IPS-20b (cell line): ENCODE data around the gene RAB9A.

Experiments
- H3K27ac ChIP-seq: one replicate; pipeline ENCODE4 v1.5.1; 2013; ENCODE audit warnings: low read length
- H3K27me3 ChIP-seq: 2 replicates; pipeline ENCODE4 v1.6.1; 2013; ENCODE audit warnings: mild to moderate bottlenecking, low read length, inconsistent platforms; ENCODE audit not compliant: insufficient read depth
- H3K36me3 ChIP-seq: 2 replicates; pipeline ENCODE4 v1.6.1; 2013; ENCODE audit warnings: low read depth, mild to moderate bottlenecking, inconsistent platforms, low read length, moderate library complexity; ENCODE audit not compliant: insufficient read depth
- H3K4me1 ChIP-seq: 2 replicates; pipeline ENCODE4 v1.6.1; 2013; ENCODE audit warnings: mild to moderate bottlenecking, control low read depth, inconsistent platforms, low read length, moderate library complexity; ENCODE audit not compliant: insufficient read depth
- H3K4me3 ChIP-seq: 2 replicates; pipeline ENCODE4 v1.5.1; 2013; ENCODE audit warnings: mild to moderate bottlenecking, low read length, inconsistent platforms
- H3K9ac ChIP-seq: 2 replicates; pipeline ENCODE4 v1.6.1; 2013; ENCODE audit warnings: low read depth, mild to moderate bottlenecking, inconsistent platforms, low read length, moderate library complexity
- H3K9me3 ChIP-seq: 2 replicates; pipeline ENCODE4 v1.6.1; 2013; ENCODE audit warnings: mild to moderate bottlenecking, low read depth, low read length, inconsistent platforms; ENCODE audit not compliant: insufficient read depth

RAB9A gene

GRCh38 chrX:13754765-13755164 is 65.8 kb downstream of the RAB9A start:
- H3K4me3 ChIP-seq: no peak overlapping the region
- no peaks in the 10 kb centered on the region for H3K27me3 ChIP-seq
- H3K9me3 ChIP-seq: no peaks in the 10 kb centered on the region
- H3K36me3 ChIP-seq: peaks cover 87% of the 10 kb centered on the region
- H3K9ac ChIP-seq: no peak overlapping the region
- H3K27ac ChIP-seq: no peak overlapping the region
- H3K4me1 ChIP-seq: no peaks in the 10 kb centered on the region; the same call in 1 of the 2 replicates

- H3K27me3 ChIP-seq: no peaks in the 10 kb centered on the region
- peaks cover 88% of the 10 kb centered on the region for H3K36me3 ChIP-seq
- no peak overlapping the region for H3K27ac ChIP-seq
- H3K9me3 ChIP-seq: no peaks in the 10 kb centered on the region
- peaks cover 2% of the 10 kb centered on the region; the same call in 1 of the 2 replicates for H3K4me1 ChIP-seq
- H3K4me3 ChIP-seq: no peak overlapping the region
- H3K9ac ChIP-seq: no peak overlapping the region
These were observed 66.3 kb downstream of the RAB9A start for GRCh38 chrX:13755254-13755653.

GRCh38 chrX:13756381-13756780 is 67.5 kb downstream of the RAB9A start:
- H3K9ac ChIP-seq: no peak overlapping the region
- no peaks in the 10 kb centered on the region for H3K27me3 ChIP-seq
- H3K36me3 ChIP-seq: peaks cover 87% of the 10 kb centered on the region
- H3K4me1 ChIP-seq: peaks cover 11% of the 10 kb centered on the region; the same call in 1 of the 2 replicates
- H3K4me3 ChIP-seq: no peak overlapping the region
- H3K9me3 ChIP-seq: no peaks in the 10 kb centered on the region
- H3K27ac ChIP-seq: no peak overlapping the region

GRCh38 chrX:13759152-13759718 is 70.3 kb downstream of the RAB9A start:
- H3K4me1 ChIP-seq: peaks cover 23% of the 10 kb centered on the region; the same call in 1 of the 2 replicates
- H3K4me3 ChIP-seq: no peak overlapping the region
- H3K9me3 ChIP-seq: no peaks in the 10 kb centered on the region
- no peak overlapping the region for H3K27ac ChIP-seq
- H3K36me3 ChIP-seq: peaks cover 83% of the 10 kb centered on the region
- no peak overlapping the region for H3K9ac ChIP-seq
- H3K27me3 ChIP-seq: no peaks in the 10 kb centered on the region
